Measurements from ENCODE around the gene SCYGR8. TPM values are rescaled to one million over a fixed set of nuclear protein-coding genes. Genes with fewer than 3 reads are reported as not detected.
"Not testable (repeated sequence)": the region's sequence is repeated elsewhere in the genome, so short reads cannot be mapped to it uniquely, and the experiment has no call there.

The SCYGR8 gene, protein sequence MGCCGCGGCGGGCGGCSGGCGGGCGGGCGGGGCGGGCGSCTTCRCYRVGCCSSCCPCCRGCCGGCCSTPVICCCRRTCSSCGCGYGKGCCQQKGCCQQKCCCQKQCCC
- not detected for total RNA-seq

- Mint-ChIP-seq H3K27me3 (peaks cover 5% of the 10 kb centered on the region), H3K36me3 (no peaks in the 10 kb centered on the region), H3K4me3 (no peak within 1 kb of the TSS), H3K9me3 (no peaks in the 10 kb centered on the region), H3K4me1 (no peaks in the 10 kb centered on the region), H3K27ac (no peak within 1 kb of the TSS)
- no peak for DNase-seq
Observed at GRCh38 chr2:227745594-227745993, at the start of gene SCYGR8. SCYGR8 (plus strand) TSS chr2:227745894; CDS start chr2:227745894, 0 bp downstream.

- peaks cover 15% of the 10 kb centered on the region for H3K27me3 Mint-ChIP-seq
- no peaks in the 10 kb centered on the region for H3K36me3 Mint-ChIP-seq
- H3K4me1 Mint-ChIP-seq, result no peaks in the 10 kb centered on the region
- DNase-seq, result no peak
- H3K9me3 Mint-ChIP-seq, result no peaks in the 10 kb centered on the region
- H3K4me3 Mint-ChIP-seq, result no peak overlapping the region
- no peak overlapping the region for H3K27ac Mint-ChIP-seq
Observed at GRCh38 chr2:227696990-227697679, 48.6 kb upstream of the SCYGR8 start.

DNA sequence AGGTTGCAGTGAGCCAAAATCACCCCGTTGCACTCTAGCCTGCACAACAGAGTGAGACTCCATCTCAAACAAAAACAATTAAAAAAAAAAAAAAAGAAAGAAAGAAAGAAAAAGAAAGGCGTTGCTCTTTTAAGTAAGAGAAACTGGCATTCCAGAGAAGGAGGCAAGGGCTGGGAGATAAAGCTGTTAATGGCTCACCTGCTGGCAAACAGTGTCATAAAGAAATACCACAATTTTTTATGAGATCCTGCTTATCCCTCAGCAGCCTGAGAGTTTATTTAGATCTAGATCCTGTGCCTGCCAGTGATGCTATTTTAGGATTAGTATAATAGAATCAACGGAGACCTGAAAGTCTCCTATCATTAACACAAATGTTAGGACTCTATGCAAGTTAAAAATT, 44.1 kb upstream of the SCYGR8 start:
- Mint-ChIP-seq H3K4me3 (no peak overlapping the region), H3K36me3 (no peaks in the 10 kb centered on the region), H3K4me1 (no peaks in the 10 kb centered on the region), H3K9me3 (no peaks in the 10 kb centered on the region), H3K27me3 (peaks cover 15% of the 10 kb centered on the region), H3K27ac (no peak overlapping the region)
- DNase-seq, result no peak

GRCh38 chr2:227703280-227703732, 42.4 kb upstream of the SCYGR8 start:
- Mint-ChIP-seq H3K36me3 (no peaks in the 10 kb centered on the region), H3K27ac (no peak overlapping the region), H3K9me3 (no peaks in the 10 kb centered on the region), H3K4me1 (no peaks in the 10 kb centered on the region), H3K27me3 (peaks cover 15% of the 10 kb centered on the region), H3K4me3 (no peak overlapping the region)
- DNase-seq, result no peak

- no peak overlapping the region for H3K4me3 Mint-ChIP-seq
Observed at GRCh38 chr2:227703961-227704360, 41.7 kb upstream of the SCYGR8 start.

GRCh38 chr2:227706859-227707258, 38.8 kb upstream of the SCYGR8 start:
- Mint-ChIP-seq H3K27ac (no peak overlapping the region), H3K9me3 (no peaks in the 10 kb centered on the region), H3K4me1 (no peaks in the 10 kb centered on the region), H3K27me3 (peaks cover 11% of the 10 kb centered on the region), H3K36me3 (no peaks in the 10 kb centered on the region), H3K4me3 (no peak overlapping the region)
- no peak for DNase-seq

More at GRCh38 chr2:227703961-227704360, 41.7 kb upstream of the SCYGR8 start:
- H3K27ac Mint-ChIP-seq, result no peak overlapping the region
- no peaks in the 10 kb centered on the region for H3K4me1 Mint-ChIP-seq
- no peaks in the 10 kb centered on the region for H3K9me3 Mint-ChIP-seq
- no peaks in the 10 kb centered on the region for H3K36me3 Mint-ChIP-seq
- H3K27me3 Mint-ChIP-seq, result peaks cover 15% of the 10 kb centered on the region
- DNase-seq, result no peak

- no peaks in the 10 kb centered on the region for H3K36me3 Mint-ChIP-seq
- no peaks in the 10 kb centered on the region for H3K4me1 Mint-ChIP-seq
- no peak overlapping the region for H3K4me3 Mint-ChIP-seq
- H3K27ac Mint-ChIP-seq, result no peak overlapping the region
- H3K9me3 Mint-ChIP-seq, result no peaks in the 10 kb centered on the region
- DNase-seq, result no peak
- H3K27me3 Mint-ChIP-seq, result peaks cover 9% of the 10 kb centered on the region
Observed at GRCh38 chr2:227707390-227707789, 38.3 kb upstream of the SCYGR8 start.

GRCh38 chr2:227710986-227711385, 34.7 kb upstream of the SCYGR8 start:
- H3K36me3 Mint-ChIP-seq, result no peaks in the 10 kb centered on the region

GRCh38 chr2:227713291-227713690, 32.4 kb upstream of the SCYGR8 start:
- no peaks in the 10 kb centered on the region for H3K9me3 Mint-ChIP-seq
- H3K27me3 Mint-ChIP-seq, result peaks cover 34% of the 10 kb centered on the region
- no peak overlapping the region for H3K27ac Mint-ChIP-seq
- no peak for DNase-seq
- no peak overlapping the region for H3K4me3 Mint-ChIP-seq
- no peaks in the 10 kb centered on the region for H3K36me3 Mint-ChIP-seq
- no peaks in the 10 kb centered on the region for H3K4me1 Mint-ChIP-seq

More at GRCh38 chr2:227710986-227711385, 34.7 kb upstream of the SCYGR8 start:
- Mint-ChIP-seq H3K9me3 (no peaks in the 10 kb centered on the region), H3K27ac (no peak overlapping the region), H3K4me3 (no peak overlapping the region), H3K4me1 (no peaks in the 10 kb centered on the region), H3K27me3 (peaks cover 18% of the 10 kb centered on the region)
- no peak for DNase-seq

DNA sequence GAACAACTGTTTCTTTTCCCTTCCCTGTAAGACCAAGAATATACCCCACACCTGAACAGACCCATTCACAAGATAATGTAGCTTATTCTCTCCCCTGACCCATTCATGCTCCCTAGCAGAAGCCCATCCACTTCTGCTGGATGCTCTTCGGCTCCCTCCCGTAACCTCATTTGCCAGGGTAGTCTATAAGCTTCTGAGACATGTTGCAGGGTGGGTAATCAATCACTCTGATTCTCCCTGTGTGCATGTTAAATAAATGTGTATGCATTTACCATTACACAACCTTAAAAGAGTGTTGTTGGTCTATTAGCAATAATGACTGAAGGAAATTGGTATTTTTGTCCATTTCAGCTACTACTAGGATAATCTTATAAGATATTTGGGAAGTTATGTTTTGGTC, 29.2 kb upstream of the SCYGR8 start:
- no peaks in the 10 kb centered on the region for H3K36me3 Mint-ChIP-seq
- no peak overlapping the region for H3K4me3 Mint-ChIP-seq
- no peak overlapping the region for H3K27ac Mint-ChIP-seq
- no peaks in the 10 kb centered on the region for H3K9me3 Mint-ChIP-seq
- peaks cover 51% of the 10 kb centered on the region for H3K27me3 Mint-ChIP-seq
- H3K4me1 Mint-ChIP-seq, result no peaks in the 10 kb centered on the region
- no peak for DNase-seq

- Mint-ChIP-seq H3K9me3 (no peaks in the 10 kb centered on the region), H3K4me1 (no peaks in the 10 kb centered on the region), H3K27me3 (peaks cover 56% of the 10 kb centered on the region), H3K4me3 (peak within 1 kb of the TSS; percentile 8), H3K27ac (no peak within 1 kb of the TSS), H3K36me3 (no peaks in the 10 kb centered on the region)
- DNase-seq, result peak; percentile 14
Observed at GRCh38 chr2:227717687-227718567, 27.8 kb upstream of the SCYGR8 start, which contains the start of gene SLC19A3. SLC19A3 (minus strand) TSS chr2:227718028; CDS start chr2:227702318, 15,710 bp downstream.

GRCh38 chr2:227719641-227720040, 26.1 kb upstream of the SCYGR8 start:
- Mint-ChIP-seq H3K27me3 (peaks cover 57% of the 10 kb centered on the region), H3K27ac (no peak overlapping the region), H3K36me3 (no peaks in the 10 kb centered on the region), H3K4me3 (no peak overlapping the region), H3K9me3 (no peaks in the 10 kb centered on the region), H3K4me1 (no peaks in the 10 kb centered on the region)
- DNase-seq, result no peak

DNA sequence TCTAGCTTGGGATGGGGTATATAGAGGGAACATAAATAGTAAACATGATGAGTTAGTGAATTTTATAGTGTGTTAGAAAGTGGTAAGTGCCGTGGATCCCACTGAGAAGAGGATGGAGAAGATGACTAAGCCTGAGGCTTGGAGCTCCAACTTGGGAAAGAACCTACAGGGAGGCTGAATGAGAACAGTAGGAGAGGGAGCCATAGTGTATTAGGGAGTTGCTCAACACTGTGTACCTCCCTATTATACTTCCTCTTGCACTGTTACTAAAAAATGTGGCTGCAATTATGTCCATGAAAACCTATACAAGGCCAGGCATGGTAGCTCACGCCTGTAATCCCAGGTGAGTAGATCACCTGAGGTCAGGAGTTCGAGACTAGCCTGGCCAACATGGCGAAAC, 25.0 kb upstream of the SCYGR8 start:
- H3K27me3 Mint-ChIP-seq, result peaks cover 48% of the 10 kb centered on the region
- H3K4me3 Mint-ChIP-seq, result no peak overlapping the region
- no peak for DNase-seq
- H3K27ac Mint-ChIP-seq, result no peak overlapping the region
- no peaks in the 10 kb centered on the region for H3K4me1 Mint-ChIP-seq
- H3K36me3 Mint-ChIP-seq, result no peaks in the 10 kb centered on the region
- no peaks in the 10 kb centered on the region for H3K9me3 Mint-ChIP-seq

DNA sequence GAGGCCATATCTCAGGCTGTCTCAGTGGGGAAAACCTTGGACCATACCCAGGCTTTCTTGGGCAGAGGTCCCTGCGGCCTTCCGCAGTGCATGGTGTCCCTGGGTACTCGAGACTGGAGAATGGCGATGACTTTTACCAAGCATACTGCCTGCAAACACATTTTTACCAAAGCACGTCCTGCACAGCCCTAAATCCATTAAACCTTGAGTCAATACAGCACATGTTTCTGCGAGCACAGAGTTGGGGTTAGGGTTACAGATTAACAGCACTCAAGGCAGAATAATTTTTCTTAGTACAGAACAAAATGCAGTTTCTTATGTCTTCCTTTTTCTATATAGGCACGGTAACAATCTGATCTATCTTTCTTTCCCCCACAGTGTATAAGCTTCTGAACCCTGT, 22.9 kb upstream of the SCYGR8 start:
- H3K4me1 Mint-ChIP-seq, H3K36me3 Mint-ChIP-seq, H3K9me3 Mint-ChIP-seq, DNase-seq, H3K27ac Mint-ChIP-seq, H3K4me3 Mint-ChIP-seq: not testable (repeated sequence)
- peaks cover 31% of the 10 kb centered on the region for H3K27me3 Mint-ChIP-seq

- Mint-ChIP-seq H3K27ac (no peak within 1 kb of the TSS), H3K4me3 (no peak within 1 kb of the TSS), H3K27me3 (peaks cover 27% of the 10 kb centered on the region), H3K4me1 (no peaks in the 10 kb centered on the region), H3K9me3 (no peaks in the 10 kb centered on the region), H3K36me3 (no peaks in the 10 kb centered on the region)
- DNase-seq, result no peak
Observed at GRCh38 chr2:227724394-227725039, 21.2 kb upstream of the SCYGR8 start, which contains the start of gene SCYGR6. SCYGR6 (minus strand) TSS chr2:227724757; CDS start chr2:227724757, 0 bp downstream.

Measured in activated naive CD8-positive, alpha-beta T cell treated with anti-CD3 and anti-CD28 coated beads for 36 hours (primary cell).